Measurements from ENCODE around the gene ARID1B.

DNA sequence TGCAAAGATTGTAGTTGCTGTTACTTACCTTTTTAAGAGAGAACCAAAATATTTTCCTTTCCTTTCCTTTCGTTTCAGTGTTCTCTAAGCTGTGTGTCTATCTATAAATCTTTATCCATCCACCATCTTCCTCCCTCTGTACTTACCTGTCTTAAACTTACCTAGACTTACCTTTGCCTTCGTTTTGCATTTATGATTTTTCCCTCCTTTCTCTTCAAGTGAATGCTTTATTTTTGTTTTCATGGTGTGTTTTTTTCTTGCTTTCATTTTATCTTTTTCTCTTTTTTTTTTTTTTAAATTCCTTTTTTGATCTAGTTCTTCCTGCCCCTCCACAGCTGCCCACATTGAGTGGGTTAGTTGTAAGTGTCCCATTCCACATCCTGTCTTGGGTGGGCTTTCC is 26.2 kb downstream of the ARID1B start:
- TF ChIP-seq, protein P1, sequence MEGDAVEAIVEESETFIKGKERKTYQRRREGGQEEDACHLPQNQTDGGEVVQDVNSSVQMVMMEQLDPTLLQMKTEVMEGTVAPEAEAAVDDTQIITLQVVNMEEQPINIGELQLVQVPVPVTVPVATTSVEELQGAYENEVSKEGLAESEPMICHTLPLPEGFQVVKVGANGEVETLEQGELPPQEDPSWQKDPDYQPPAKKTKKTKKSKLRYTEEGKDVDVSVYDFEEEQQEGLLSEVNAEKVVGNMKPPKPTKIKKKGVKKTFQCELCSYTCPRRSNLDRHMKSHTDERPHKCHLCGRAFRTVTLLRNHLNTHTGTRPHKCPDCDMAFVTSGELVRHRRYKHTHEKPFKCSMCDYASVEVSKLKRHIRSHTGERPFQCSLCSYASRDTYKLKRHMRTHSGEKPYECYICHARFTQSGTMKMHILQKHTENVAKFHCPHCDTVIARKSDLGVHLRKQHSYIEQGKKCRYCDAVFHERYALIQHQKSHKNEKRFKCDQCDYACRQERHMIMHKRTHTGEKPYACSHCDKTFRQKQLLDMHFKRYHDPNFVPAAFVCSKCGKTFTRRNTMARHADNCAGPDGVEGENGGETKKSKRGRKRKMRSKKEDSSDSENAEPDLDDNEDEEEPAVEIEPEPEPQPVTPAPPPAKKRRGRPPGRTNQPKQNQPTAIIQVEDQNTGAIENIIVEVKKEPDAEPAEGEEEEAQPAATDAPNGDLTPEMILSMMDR (IDR thresholded peaks at IDR 0.05) = no peak
- TF ChIP-seq EZH2 (IDR thresholded peaks at IDR 0.05; ENCODE audit: borderline replicate concordance, insufficient read depth, low read depth, low read length, poor library complexity, severe bottlenecking) = no peak
